ENCODE data around the gene CALU.
A peak's percentile ranks its signal among the peaks of the same experiment; 100 is the strongest.

CALU gene

DNA sequence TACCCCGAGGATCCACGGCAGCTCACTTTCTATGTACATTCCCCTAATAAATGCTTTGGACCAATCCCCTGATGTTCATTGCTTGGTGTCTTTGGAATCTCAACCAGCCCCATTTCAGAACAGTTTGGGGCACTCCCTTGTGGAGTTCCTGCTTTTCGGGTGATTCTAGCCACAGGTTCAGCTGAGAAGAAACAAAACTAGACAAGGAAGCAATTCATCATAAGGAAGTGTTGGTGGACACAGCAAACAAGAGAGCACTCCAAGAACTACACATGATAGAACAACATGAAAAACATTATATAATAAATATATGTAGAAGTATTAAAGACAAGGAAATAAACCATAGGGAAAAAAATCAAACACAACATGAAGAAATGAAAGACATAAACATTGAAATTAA lies 46.6 kb downstream of the CALU start:
- no peaks in the 10 kb centered on the region for H3K79me2 ChIP-seq (ENCODE audit: insufficient read depth, low read depth)
- H4K20me1 ChIP-seq (ENCODE audit: insufficient read depth), result no peaks in the 10 kb centered on the region
- H3K27me3 ChIP-seq (ENCODE audit: insufficient read depth, low read depth), result peaks cover 11% of the 10 kb centered on the region; the same call in 1 of the 2 replicates
- H3K36me3 ChIP-seq (ENCODE audit: insufficient read depth), result no peaks in the 10 kb centered on the region
- TF ChIP-seq, protein P1, sequence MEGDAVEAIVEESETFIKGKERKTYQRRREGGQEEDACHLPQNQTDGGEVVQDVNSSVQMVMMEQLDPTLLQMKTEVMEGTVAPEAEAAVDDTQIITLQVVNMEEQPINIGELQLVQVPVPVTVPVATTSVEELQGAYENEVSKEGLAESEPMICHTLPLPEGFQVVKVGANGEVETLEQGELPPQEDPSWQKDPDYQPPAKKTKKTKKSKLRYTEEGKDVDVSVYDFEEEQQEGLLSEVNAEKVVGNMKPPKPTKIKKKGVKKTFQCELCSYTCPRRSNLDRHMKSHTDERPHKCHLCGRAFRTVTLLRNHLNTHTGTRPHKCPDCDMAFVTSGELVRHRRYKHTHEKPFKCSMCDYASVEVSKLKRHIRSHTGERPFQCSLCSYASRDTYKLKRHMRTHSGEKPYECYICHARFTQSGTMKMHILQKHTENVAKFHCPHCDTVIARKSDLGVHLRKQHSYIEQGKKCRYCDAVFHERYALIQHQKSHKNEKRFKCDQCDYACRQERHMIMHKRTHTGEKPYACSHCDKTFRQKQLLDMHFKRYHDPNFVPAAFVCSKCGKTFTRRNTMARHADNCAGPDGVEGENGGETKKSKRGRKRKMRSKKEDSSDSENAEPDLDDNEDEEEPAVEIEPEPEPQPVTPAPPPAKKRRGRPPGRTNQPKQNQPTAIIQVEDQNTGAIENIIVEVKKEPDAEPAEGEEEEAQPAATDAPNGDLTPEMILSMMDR (conservative IDR thresholded peaks at IDR 0.05; ENCODE audit: low read depth, low read length), result no peak
- no peak overlapping the region for H3K9ac ChIP-seq
- no peak overlapping the region for H3K4me3 ChIP-seq (IDR thresholded peaks at IDR 0.05; ENCODE audit: insufficient read depth, low read depth, low read length)
- H3K4me2 ChIP-seq, result no peak overlapping the region
- H3K27ac ChIP-seq, result no peak overlapping the region
- H3K4me1 ChIP-seq (ENCODE audit: low read depth, poor library complexity, severe bottlenecking), result no peaks in the 10 kb centered on the region
- no peak overlapping the region for H2AFZ ChIP-seq (ENCODE audit: low read depth)

DNA sequence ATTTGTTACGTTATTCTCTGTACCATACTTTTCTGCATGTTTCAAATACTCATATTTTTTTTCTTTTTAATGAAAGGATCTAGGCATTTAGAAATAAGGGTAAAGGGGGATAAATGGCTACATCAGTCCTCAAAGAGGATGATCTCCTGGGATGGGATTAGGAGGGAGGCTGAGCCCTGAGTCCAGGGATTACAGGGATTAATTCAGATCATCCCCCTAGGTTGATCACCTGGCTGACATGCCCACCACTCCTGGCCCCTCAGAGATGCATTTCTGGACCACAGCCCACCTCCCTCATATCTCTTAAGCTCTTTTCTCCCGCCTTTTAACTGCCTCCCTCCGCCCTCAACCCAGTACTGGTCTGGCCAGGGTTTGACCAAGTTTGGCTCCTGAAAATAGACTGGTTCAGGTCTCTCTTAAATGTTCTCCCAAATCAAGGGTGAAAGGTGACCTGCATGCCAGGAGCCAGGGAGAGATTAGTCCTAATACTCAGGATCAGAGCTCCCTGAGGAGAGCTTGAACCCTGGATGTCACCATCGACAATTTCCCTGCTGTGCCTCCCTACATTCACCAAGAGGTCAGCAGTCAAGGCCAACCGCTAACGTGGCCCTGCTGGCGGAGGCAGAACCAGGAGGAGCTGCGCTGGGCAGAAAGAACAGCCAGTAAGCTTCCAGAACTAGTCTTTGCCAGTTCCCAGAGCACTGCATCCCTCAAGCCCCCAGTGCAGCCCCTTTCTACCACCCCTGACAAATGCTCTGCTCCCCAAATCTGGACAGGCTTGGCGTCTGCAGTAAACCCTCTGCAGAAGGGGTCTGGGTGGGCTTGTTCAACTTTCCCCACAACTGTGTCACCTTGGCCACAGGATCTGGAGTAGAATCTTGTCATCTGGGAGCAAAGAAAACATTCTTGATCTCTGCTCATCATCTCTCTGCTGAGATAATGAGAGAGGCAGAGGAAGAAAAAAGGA lies 49.6 kb downstream of the CALU start:
- TF ChIP-seq, protein P1 (conservative IDR thresholded peaks at IDR 0.05; ENCODE audit: low read depth, low read length), result no peak
- Histone ChIP-seq H3K36me3 (ENCODE audit: insufficient read depth) (no peaks in the 10 kb centered on the region), H4K20me1 (ENCODE audit: insufficient read depth) (no peaks in the 10 kb centered on the region), H3K27me3 (ENCODE audit: insufficient read depth, low read depth) (peaks cover 11% of the 10 kb centered on the region; the same call in 1 of the 2 replicates), H3K27ac (no peak overlapping the region), H2AFZ (ENCODE audit: low read depth) (no peak overlapping the region), H3K4me2 (no peak overlapping the region), H3K4me3 (IDR thresholded peaks at IDR 0.05; ENCODE audit: insufficient read depth, low read depth, low read length) (no peak overlapping the region), H3K4me1 (ENCODE audit: low read depth, poor library complexity, severe bottlenecking) (peaks cover 10% of the 10 kb centered on the region), H3K9ac (no peak overlapping the region), H3K79me2 (ENCODE audit: insufficient read depth, low read depth) (no peaks in the 10 kb centered on the region)

DNA sequence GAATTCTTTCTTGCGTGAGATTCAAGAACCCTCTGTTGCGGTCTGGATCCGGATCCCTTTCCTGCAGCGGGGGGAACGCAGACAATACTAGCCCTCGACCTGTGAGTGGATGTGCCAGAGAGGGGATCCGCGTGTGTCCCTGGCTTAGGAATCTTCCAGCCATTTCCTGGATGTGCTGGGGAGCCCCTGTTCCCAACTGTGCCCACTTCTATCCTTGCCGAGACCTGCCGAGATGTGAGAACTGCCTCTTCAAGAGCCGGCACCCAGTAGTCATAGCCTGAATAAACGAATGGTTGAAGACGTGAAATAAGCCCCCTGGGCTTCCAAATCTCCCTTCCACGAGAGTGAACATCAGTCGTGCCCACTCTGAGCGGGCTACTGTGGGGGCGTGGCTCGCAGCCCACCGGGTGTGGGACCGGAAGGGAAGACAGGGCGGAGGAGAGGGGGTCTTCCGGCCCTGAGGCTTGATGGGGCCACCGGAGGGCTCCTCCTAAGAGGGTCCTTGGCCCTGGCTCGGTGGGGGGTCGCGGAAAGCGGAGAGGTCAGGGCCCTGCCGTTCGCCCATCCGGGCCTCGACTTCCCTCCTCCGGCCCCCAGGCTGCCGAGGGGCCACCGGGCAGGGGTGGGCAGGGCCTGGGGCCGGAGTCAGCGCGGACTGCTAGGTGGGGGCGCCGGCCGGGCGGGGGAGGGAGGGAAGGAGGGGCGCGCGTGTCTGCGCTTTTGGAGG lies 51.3 kb downstream of the CALU start:
- peak overlapping the region; percentile 89 for H2AFZ ChIP-seq (ENCODE audit: low read depth)
- H3K79me2 ChIP-seq (ENCODE audit: insufficient read depth, low read depth), result no peaks in the 10 kb centered on the region
- peak overlapping the region; percentile 53 for H3K4me2 ChIP-seq
- H3K9ac ChIP-seq, result peak overlapping the region; percentile 37; the same call in 1 of the 2 replicates
- peaks cover 11% of the 10 kb centered on the region; the same call in 1 of the 2 replicates for H3K27me3 ChIP-seq (ENCODE audit: insufficient read depth, low read depth)
- no peaks in the 10 kb centered on the region for H4K20me1 ChIP-seq (ENCODE audit: insufficient read depth)
- no peak overlapping the region for H3K4me3 ChIP-seq (IDR thresholded peaks at IDR 0.05; ENCODE audit: insufficient read depth, low read depth, low read length)
- H3K27ac ChIP-seq, result no peak overlapping the region
- peaks cover 10% of the 10 kb centered on the region for H3K4me1 ChIP-seq (ENCODE audit: low read depth, poor library complexity, severe bottlenecking)
- TF ChIP-seq, protein P1 (conservative IDR thresholded peaks at IDR 0.05; ENCODE audit: low read depth, low read length), result no peak
- H3K36me3 ChIP-seq (ENCODE audit: insufficient read depth), result no peaks in the 10 kb centered on the region

DNA sequence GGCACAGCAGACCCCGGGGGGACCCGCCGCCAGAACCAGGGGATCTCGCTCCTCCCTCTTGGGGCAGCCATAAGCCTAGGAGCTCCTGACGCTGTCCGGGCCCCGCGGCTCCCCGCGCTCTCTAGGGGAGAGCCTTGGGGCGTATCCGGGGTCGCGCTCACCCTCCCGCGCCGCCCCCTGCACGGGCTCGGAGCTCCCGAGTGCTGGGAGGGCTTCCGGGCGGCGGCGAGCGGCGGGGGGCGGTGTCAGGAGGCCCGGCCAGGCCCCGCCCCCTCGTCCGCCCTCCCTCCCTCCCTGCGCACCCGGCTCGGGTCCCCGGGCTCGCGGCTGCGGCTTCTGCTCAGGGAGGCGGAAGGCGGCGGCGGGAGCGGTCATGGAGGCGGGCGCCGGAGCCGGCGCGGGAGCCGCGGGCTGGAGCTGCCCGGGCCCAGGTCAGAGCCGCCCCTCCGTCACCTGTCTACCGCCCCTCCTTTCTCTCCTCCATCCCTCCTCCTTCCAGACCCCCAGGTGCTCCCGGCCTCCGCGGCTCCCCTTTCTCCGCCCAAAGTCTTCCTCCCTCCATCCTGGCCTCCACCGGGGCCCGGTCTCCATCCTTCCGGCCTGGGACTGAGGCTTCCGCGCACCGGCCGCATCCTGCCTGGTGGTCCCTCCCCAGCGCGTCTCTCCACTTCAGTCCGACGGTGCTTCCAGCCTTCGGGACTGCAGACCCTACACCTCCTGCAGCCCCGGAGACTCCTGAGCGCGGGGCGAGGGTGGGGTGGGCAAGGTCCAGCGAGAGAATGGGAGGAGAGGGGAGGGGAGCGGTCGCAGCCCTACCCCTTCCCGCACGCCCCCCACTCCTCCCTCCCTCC lies 52.2 kb downstream of the CALU start, which contains the start of gene CCDC136:
TSS of gene CCDC136 (plus strand) at position 848 of the 851 bp plus-strand sequence. CDS start 444 bp downstream, outside the sequence.
- Histone ChIP-seq H3K36me3 (ENCODE audit: insufficient read depth) (no peaks in the 10 kb centered on the region), H2AFZ (ENCODE audit: low read depth) (peak within 1 kb of the TSS; percentile 89), H3K27me3 (ENCODE audit: insufficient read depth, low read depth) (peaks cover 11% of the 10 kb centered on the region; the same call in 1 of the 2 replicates), H3K4me2 (peak within 1 kb of the TSS; percentile 88), H3K79me2 (ENCODE audit: insufficient read depth, low read depth) (no peaks in the 10 kb centered on the region), H3K4me3 (IDR thresholded peaks at IDR 0.05; ENCODE audit: insufficient read depth, low read depth, low read length) (no peak within 1 kb of the TSS), H3K27ac (no peak within 1 kb of the TSS), H3K4me1 (ENCODE audit: low read depth, poor library complexity, severe bottlenecking) (peaks cover 10% of the 10 kb centered on the region), H4K20me1 (ENCODE audit: insufficient read depth) (no peaks in the 10 kb centered on the region), H3K9ac (peak within 1 kb of the TSS; percentile 37; the same call in 1 of the 2 replicates)
- TF ChIP-seq, protein P1 (conservative IDR thresholded peaks at IDR 0.05; ENCODE audit: low read depth, low read length), result no peak
